Keratinocyte (primary cell): ENCODE data around the gene SIPA1.

Source experiments
- EZH2 ChIP-seq: IDR thresholded peaks from one replicate; pipeline ENCODE4 v1.6.1; 2012; ENCODE audit warnings: inconsistent platforms, mild to moderate bottlenecking, low read length, moderate library complexity
- TF ChIP-seq, protein P1 (sequence below), 3 experiments: IDR thresholded peaks in 1 of 3; conservative IDR thresholded peaks in 1 of 3; optimal IDR thresholded peaks in 1 of 3; 2 replicates in 2 of 3; 3 replicates in 1 of 3; pipeline versions ENCODE3 to v1.5.1; 2011; ENCODE audit warnings: low read length in 3 of 3, mild to moderate bottlenecking in 3 of 3, moderate library complexity in 2 of 3, control low read depth in 1 of 3, inconsistent platforms in 1 of 3; ENCODE audit not compliant: insufficient read depth in 2 of 3; ENCODE audit errors: extremely low read depth in 1 of 3

DNA sequence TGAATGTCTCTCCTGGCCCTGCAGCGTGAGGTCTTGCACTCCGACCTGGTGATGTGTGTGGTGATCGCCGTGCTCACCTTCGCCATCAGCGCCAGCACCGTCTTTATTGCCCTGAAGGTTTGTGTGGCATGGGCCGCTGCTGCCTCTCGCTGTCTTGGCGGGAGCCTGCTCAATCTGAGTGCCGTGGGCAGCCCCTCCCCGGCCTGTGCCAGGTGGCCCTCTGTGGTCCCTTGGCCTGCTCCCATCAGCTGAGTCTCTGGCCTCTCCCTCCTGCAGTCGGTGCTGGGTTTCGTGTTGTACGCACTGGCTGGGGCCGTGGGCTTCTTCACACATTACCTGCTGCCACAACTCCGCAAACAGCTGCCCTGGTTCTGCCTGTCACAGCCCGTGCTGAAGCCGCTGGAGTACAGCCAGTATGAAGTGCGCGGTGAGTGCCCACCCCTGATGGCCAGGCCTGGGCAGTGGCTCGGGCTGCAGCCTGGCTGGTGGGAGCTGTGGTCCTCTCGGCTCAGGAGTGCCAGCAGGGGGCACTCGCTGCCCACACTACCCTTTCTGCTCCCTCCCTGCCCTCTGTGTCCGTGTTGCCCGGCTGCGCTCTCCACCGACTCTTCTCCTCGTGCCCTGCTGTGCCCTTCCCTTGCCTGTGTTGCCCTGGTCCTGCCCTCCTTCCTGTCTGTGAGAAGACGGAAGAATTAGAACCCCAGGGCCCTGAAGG is 12.1 kb upstream of the SIPA1 start:
- TF ChIP-seq, protein P1, sequence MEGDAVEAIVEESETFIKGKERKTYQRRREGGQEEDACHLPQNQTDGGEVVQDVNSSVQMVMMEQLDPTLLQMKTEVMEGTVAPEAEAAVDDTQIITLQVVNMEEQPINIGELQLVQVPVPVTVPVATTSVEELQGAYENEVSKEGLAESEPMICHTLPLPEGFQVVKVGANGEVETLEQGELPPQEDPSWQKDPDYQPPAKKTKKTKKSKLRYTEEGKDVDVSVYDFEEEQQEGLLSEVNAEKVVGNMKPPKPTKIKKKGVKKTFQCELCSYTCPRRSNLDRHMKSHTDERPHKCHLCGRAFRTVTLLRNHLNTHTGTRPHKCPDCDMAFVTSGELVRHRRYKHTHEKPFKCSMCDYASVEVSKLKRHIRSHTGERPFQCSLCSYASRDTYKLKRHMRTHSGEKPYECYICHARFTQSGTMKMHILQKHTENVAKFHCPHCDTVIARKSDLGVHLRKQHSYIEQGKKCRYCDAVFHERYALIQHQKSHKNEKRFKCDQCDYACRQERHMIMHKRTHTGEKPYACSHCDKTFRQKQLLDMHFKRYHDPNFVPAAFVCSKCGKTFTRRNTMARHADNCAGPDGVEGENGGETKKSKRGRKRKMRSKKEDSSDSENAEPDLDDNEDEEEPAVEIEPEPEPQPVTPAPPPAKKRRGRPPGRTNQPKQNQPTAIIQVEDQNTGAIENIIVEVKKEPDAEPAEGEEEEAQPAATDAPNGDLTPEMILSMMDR (optimal IDR thresholded peaks at IDR 0.05 in 1 of 3, IDR thresholded peaks at IDR 0.05 in 1 of 3, conservative IDR thresholded peaks at IDR 0.05 in 1 of 3; ENCODE audit: extremely low read depth in 1 of 3, insufficient read depth in 2 of 3, low read length in 3 of 3): peak; percentile 17 to 71 (median 22)
- no peak for TF ChIP-seq EZH2
